H1 (cell line): ENCODE measurements around the gene FAM114A2. TPM values are rescaled to one million over a fixed set of nuclear protein-coding genes. Genes with fewer than 3 reads are reported as not detected.

Source experiments
- BCL11A ChIP-seq, 2 experiments: IDR thresholded peaks; one replicate each; pipeline ENCODE4 v1.6.1; 2011; ENCODE audit warnings: low read depth in 2 of 2, low read length in 2 of 2, mild to moderate bottlenecking in 2 of 2
- CHD2 ChIP-seq: IDR thresholded peaks from 2 replicates; pipeline ENCODE4 v1.6.1; 2012; ENCODE audit warnings: low read length, improper control_type of control experiment
- JUN ChIP-seq: IDR thresholded peaks from 2 replicates; pipeline ENCODE4 v1.6.1; 2011; ENCODE audit warnings: low read depth, mild to moderate bottlenecking, improper control_type of control experiment, low read length
- JUND ChIP-seq: IDR thresholded peaks from 2 replicates; pipeline ENCODE4 v1.6.1; 2011; ENCODE audit warnings: mild to moderate bottlenecking, improper control_type of control experiment, low read length
- RAD21 ChIP-seq, 2 experiments: IDR thresholded peaks in 1 of 2; conservative IDR thresholded peaks in 1 of 2; 2 replicates each; pipeline ENCODE4 v1.6.1; 2011; ENCODE audit warnings: low read depth in 2 of 2, low read length in 2 of 2, improper control_type of control experiment in 1 of 2, inconsistent platforms in 1 of 2, mild to moderate bottlenecking in 1 of 2, moderate library complexity in 1 of 2
- SIRT6 ChIP-seq: IDR thresholded peaks from one replicate; pipeline ENCODE4 v1.7.1; 2012; ENCODE audit warnings: low read length, inconsistent platforms
- YY1 ChIP-seq: IDR thresholded peaks from 2 replicates; pipeline ENCODE4 v1.6.1; 2011; ENCODE audit warnings: low read depth, mild to moderate bottlenecking, low read length
- polyA plus RNA-seq, 7 experiments: library from polyadenylated mRNA; depleted of rRNA in 3 of 7; stranded (reverse) in 5 of 7; unstranded in 2 of 7; fragments of >200 nt in 5 of 7; fragments of 200-250 nt in 2 of 7; gene quantifications; 1 replicate in 5 of 7; 2 replicates in 1 of 7; 4 replicates in 1 of 7; pipeline versions ENCODE4 v1.2.1 to v1.2.3, GENCODE V29; 2011 to 2013; ENCODE audit warnings: missing spikeins in 2 of 7, mixed read lengths in 2 of 7
- total RNA-seq: library from RNA; stranded (reverse); fragmentation: NEBNext Ultra II Directional; extraction: Animal tissue kit (Norgen Biotek cat#: 25700); gene quantifications from 2 replicates; pipeline ENCODE4 v1.2.1, GENCODE V29; 2021

Gene FAM114A2
- total and polyA plus RNA-seq, 2 of the 8 experiments (the other 6 are each of a cell fraction or from before 2014, with no cell fraction given): 3.8 to 9.2 TPM

DNA sequence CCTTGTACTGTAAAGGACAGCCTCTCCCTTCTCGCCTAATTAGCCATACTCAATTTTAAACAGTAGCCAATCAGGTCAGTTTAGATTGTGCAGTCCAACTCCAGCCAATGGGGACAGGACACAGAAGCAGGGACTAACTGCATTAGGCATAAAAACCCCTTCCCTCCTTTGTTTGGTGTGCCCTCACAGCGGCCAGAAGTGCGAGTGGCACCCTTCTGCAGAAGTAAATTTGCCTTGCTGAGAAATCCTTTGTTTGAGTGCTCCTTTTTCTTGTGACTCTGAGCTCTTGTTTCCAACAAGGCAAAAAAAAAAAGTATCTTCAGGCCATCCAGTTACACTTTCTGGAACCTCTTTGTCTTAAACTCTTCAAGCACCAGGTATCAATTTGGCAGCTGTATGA is 97.4 kb downstream of the FAM114A2 start (continued):
- TF ChIP-seq JUN: no peak
- no peak for TF ChIP-seq SIRT6
- no peak for TF ChIP-seq JUND
- TF ChIP-seq CHD2: no peak
- no peak for TF ChIP-seq BCL11A (IDR thresholded peaks at IDR 0.05; ENCODE audit: low read depth in 2 of 2, low read length in 2 of 2)
- TF ChIP-seq YY1: no peak
- TF ChIP-seq RAD21 (IDR thresholded peaks at IDR 0.05 in 1 of 2, conservative IDR thresholded peaks at IDR 0.05 in 1 of 2; ENCODE audit: low read depth in 2 of 2, low read length in 2 of 2): no peak

Other genes with a start within 250 kb of the FAM114A2 start
- 24.1 and 27.0 TPM in 2 replicates for gene MFAP3, start 57 bp upstream of the FAM114A2 start, total RNA-seq
- 9.7 and 13.7 TPM in 2 replicates for gene MFAP3, start 57 bp upstream of the FAM114A2 start, polyA plus RNA-seq (2011; rRNA removed)
- 15.2 and 15.5 TPM in 2 replicates for gene GALNT10, start 151.8 kb upstream of the FAM114A2 start, total RNA-seq
- gene GALNT10, start 151.8 kb upstream of the FAM114A2 start, polyA plus RNA-seq (2011; rRNA removed): 4.6 and 5.1 TPM in 2 replicates